Left hindlimb (tissue), 1 donor: ENCODE measurements around the gene LDHD.
A peak's percentile ranks its signal among the peaks of the same experiment; 100 is the strongest.

Experiments
- DNase-seq: peaks from one replicate; pipeline ENCODE4 v3.0.0-alpha.2; 2018

The LDHD gene

DNA sequence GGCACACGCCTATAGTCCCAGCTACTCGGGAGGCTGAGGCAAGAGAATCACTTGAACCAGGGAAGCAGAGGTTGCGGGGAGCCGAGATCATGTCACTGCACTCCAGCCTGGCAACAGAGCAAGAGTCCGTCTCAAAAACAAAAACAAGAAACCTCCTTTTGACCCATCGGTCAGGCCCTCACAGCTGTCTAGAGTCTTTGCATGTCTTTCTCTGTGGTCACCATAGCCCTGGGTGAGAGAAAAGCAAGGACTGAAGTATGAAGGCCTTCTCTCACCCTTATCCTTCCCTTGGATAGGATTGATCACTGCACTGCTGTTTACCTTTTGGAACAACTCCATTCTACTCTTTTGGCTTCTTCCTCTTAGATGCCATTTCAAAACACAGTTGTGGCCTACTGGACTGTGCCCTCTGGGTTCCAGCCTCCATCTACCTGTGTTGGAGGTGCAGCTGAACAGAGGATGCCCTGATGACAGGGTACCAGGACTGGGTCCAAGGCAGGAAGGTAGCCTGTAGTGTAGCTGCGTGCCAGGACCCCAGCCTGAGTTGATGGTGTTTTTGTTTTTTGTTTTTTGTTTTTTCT, 37.1 kb downstream of the LDHD start:
- DNase-seq, result no peak

DNA sequence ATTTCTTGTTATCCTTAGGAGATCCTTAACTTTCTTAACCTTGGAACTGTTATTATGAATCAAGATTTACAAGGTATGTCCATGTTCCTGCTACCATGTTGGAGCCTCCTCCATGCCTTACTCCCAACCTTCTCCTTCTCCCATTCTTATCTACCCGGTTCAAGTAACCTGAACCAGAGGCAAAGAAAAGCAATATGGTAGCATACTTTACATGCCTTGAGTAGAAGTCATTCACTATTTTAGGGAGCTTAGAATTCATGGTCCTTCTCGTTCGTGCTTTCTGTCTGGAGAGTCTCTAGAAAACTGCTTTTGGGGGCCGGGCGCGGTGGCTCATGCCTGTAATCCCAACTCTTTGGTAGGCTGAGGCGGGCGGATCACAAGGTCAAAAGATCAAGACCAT, 37.7 kb downstream of the LDHD start:
- DNase-seq, result no peak

DNA sequence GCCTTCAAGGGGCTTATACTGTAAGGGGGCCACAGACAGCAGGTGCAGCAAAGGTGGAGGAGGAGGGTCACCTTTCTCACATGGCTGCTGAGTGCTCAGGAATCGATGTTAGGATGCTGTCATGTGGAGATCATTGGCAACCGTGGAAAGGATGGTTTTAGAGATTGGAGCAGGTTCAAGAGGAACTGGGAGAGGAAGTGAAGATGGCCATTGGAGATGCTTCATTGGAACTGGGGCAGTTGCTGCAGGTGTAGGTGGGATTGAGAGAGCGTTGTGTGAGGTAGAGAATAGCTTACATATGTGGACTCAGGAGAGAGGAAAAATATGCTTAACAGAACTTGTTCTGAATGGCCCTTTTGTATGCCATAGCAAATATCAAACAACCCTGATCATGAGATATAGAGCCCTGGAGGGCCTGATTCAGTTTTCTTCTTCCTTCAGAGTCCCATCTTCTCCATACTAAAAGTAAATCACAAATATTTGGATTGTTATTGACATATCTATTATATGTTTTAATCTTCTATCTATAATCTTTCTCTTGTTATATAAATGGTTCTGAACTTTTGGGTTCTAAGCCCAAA, 40.8 kb downstream of the LDHD start:
- no peak for DNase-seq

DNA sequence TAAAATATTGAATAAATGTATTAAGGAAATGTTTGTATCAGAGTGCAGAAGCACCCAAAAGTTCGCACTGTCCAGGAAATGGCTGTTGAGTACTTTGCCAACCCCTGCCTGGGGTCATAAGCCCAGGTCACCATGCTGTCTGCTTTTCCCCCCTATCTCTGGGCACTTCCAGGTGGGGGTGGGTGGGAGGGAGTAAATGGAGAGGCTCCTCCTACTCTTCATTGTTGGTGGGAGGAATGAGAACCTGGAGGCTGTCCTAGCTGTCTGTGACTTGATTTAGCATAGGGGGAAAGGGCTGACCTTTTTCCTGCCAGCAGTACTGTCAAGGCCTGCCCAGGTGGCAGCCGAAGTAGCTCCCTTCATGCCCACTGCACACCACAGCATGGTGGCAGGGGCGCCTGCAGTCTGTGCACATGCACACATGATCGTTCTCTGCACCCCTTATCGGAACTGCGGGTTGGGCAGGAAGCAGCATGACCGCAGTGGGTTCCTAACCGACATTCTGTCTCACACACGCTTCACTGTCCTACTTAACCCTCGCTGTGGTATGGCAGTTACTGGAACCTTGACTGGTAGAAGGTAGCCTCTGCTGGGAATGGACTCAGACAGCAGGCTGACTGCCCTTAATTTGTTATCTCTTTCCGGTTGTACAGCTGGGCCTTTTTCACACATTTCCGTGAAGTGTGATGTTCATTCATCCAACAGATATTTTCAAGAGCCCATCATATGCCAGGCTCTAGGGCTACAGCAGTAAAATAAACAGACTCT, 41.5 kb downstream of the LDHD start:
- DNase-seq, result no peak

DNA sequence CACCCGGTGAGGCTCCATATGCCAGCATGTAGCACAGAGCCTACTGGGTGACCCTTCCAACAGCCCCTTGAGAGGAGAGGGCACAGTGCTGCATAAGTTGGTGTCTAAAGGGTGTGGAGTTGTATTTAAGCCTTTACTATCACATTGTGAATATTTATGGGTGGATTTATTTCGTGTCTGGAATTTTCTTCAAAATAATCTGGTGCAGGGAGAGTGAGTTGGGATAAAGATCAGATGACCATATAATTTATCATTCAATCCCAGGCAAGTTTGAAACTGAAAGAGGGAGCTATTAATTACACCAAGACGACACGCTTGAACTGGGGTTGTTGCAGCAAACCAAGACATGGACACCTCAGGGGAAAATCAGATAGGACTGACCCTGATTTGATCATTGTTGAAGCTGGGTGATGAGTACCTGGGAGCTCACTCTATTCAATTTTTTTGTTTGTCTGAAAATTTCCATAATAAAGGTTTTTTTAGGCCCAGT, 42.2 kb downstream of the LDHD start:
- no peak for DNase-seq

DNA sequence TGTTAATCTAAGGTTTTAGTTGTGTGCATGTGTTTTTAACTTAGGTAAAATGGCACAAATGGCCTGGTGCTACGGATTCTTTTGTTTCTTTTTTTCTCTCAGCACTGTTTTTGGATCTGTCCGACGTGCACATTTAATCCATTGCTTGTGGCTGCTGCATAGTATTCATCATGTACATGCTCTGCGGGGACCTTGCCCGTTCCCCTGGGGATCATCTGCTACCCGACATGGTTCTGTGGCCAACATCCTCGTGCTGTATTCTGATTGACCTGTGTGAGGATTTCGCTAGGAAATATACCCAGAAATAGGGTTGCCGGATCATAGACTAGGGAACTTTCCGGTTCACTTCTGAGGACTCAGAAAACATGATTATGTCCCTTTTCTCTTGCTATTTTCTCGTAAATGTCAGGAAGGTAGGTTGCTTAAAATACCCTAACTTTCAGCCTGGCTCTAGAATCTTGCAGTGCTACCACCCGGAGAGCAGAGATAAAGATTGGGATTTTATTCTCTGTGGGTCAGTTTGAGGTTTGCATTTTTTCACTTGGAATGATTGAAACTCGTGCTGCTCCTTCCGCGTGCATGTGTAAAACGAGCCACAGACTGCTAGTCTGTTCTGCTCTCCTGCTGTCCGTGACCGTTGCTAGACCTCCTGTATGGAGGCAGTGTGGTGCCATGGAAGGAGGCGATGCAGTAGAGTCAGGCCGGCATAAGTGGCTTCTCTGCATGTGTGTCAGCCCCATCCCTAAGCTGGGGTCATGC, 42.9 kb downstream of the LDHD start:
- DNase-seq, result no peak

DNA sequence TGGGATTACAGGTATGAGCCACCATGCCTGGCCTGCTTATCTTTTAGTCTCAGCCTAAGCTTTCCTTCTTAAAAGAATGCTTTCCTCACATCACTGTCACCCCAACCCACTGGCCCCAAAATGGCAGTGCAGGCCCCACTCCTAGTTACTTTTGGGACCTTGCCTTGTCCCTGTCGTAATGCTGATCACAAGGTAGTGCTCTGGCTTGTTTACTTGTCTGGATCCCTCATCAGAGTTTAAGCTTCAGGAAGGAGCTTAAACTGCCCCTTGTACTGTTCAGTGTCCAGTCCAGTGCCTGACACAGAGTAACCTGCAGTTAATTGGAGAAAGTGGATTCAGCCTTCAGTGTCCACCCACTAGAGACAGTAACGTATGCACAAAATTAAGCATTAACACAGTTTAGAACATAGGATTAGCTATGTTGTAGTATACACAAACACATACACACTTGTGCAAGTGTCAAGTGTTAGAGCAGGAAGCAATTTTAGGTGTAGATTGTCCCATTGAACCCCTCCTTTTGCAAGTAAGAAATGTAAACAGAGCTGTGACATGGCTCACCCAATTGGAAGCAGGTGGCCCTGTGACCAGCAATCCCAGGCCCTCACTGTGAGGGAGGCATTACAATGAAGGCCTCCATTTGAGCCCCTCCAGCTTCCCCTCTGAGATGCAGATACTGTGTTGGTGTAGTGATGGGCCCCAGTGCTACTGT, 44.2 kb downstream of the LDHD start:
- DNase-seq, result no peak

DNA sequence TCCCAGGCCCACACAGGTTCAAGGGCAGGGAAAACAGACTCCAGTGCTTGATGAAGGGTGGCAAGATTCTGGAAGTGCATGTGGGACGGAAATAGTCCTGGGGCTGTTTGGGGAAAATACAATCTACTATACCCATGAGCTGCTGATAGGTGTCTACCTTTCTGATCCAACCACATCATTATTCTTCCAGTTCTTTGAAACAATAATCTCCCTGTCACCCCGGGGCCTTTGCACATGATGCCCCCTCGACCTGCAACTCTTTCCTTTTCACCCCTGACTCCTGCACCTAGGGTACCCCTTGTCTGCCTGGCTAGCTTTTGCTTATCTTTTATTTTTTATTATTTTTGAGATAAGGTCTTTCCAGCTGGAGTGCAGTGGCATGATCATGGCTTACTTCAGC, 45.0 kb downstream of the LDHD start:
- no peak for DNase-seq

DNA sequence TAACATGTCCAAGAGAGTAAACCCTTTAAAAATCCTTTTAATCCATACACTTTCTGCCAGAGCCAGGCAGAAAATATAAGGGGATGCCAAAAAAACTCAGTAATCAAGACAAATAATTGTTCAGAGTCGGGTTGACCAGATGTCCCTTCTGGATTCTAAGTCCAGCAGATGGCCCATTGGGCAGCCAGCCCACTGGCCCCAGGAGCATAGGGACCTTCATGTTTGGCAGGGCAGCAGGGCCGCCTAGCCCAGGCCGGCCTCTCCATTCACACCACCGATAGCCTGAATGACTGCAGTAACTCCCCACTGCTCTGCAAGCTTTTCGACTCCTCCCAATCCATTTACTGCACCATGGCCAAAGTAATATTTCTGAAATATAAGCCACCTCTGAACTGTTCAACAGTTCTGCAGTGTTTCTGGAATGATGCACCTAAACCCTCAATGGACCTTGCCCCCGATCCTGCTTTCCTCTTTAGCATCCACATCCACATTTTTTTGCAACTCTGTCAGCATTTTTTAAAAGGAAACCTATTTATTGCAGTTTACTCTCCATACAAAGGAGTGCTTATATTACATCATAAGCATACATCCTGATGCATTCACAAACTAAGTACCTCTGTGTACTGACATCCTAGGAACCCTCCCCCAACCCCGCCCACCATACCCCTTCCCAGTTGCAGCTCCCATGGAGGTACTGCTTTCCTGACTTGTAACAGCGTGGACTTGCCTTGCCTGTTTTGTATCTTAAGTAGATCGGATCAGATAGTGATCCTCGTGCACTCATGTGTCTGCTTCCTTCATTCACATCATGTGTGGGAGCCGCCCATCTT, 46.4 kb downstream of the LDHD start:
- DNase-seq, result peak; percentile 48

DNA sequence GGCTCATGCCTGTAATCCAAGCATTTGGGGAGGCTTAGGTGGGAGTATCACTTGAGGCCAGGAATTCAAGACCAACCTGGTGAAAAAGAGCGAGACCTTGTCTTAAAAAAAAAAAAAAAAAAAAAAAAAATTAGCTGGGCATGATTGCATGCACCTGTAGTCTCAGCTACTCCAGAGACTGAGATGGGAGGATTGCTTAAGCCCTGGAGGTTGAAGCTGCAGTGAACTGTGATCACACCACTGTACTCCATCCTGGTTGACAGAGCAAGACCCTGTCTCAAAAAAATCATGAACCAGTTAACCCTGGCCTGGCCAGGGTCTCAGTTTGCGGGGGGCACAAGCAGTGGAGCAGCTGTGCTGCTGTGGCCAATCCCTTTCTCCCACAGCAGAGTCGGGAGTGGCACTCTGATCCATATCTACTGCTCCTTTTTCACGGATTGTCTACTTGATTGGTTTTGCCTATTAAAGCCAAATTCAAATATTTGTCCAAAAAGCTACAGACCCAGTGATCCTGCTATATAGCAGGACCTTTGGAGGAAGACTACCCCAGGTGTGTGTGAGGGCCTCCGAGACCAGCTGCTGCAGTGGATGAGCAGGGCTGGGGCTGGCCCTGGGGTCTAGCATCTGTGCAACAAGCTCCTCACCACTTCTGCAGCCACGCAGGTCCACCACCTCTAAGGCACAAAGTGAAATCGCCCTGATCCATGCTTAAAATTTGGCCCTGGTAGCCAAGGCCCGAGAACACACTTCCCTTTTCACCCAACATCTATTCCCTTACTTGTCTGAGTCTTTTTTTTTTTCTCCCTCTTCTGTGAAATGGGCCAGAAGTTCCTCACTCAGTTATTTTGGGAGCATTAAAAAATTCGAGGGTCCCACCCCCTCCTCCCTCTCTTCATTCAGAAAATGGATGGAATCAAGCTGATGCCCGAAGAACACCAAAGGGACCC, 48.2 kb downstream of the LDHD start:
- no peak for DNase-seq

DNA sequence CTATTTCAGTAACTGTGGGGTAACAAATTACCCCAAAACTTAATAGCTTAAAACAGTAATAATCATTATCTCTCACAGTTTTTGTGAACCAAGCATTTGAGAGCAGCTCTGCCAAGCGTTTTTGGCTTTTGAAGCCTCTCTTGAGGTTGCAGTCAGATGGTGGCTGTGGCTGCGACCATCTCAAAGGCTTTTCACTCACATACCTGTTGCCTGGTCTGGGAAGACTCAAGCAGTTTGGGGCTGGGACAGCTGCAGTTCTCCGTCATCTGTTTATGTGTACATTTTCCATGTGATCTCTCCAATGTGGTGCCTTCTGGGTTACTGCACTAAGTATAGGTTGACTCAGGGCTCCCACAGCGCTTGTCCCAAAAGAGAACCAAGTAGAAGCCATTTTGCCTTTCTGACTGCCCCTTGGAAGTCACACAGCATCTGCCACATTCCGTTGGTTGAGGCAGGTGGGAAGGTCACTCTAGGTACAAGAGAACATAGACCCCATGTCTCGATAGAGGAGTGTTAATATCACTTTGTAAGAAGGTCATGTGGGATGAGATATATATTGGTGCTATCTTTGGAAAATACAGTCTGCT, 49.6 kb downstream of the LDHD start:
- no peak for DNase-seq

DNA sequence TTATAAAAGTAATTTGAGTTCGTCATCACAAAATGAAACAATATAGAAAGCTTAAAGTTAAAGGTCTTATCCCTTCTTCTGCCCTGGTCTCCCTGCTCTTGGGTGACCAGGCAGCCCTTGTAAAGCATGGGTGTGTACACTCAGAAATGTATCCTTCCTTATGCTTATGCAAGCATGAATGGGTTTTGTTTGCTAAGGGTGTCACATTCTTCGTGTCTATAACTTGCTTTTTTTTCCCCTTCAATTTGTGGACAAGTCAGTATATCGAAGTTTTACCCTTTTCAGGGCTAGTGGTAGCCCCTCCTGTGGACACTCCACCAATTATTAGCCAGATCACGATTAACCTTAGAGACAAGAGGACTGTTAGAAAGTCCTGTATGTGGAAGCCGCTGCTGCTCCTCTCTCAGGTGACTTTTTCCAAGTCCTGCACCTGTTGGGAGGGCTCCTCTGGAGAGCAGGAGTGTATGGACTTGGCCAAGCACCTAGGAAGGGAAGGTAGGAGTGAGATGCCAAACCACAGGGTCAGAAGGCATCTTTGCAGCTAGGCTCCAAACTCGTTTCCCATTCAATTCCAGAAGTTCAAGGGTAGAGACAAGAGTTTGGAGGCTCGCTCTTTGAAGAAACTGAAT, 50.9 kb downstream of the LDHD start:
- DNase-seq, result no peak

DNA sequence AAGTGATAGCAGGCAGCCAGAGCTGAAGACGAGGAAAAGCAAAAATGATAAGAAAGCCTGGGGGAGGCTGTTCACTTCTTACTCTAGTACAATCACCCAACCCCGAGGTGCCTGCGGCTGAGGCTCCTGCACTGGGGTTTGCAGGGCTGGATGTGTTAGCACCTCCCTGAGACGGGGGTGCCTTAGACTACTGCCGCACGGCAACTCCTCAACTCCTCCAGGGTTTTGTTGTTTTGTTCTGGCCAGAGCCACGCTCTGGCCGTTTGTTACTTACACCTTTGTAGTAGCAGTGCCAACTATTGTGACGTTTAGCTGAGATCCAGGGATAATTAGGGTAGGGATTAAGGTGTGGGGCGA, 51.5 kb downstream of the LDHD start:
- DNase-seq, result no peak

DNA sequence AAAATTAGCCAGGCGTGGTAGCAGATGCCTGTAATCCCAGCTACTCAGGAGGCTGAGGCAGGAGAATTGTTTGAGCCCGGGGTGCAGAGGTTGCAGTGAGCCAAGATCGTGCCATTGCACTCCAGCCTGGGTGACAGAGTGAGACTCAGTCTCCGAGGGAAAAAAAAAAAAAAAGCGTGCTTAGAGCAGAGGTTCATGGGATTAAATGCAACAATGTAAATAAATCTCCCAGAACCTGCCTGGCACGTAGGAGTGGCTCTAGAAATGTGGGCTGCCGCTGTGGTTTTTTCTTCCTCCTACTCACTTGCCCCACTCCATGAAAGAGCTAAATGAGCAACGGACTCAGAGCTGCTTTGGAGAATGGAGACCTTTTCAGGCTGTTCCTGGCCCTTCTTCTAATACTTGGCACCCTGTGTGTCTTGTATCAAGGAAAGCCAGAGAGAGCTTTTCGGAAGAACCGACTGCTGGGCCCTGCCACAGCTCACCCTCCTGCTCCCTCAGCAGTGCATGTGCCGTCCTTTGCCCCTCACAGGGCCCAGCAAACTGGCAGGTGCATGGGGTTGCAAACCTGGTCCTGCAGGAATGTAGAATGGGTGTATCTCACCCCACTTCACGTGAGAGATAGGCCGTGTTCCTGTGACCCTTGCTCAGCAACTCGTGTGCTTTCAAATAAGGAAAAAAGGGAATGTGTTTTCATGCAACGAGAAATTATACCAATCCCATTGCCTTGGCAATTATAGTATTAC, 52.0 kb downstream of the LDHD start:
- DNase-seq, result no peak

DNA sequence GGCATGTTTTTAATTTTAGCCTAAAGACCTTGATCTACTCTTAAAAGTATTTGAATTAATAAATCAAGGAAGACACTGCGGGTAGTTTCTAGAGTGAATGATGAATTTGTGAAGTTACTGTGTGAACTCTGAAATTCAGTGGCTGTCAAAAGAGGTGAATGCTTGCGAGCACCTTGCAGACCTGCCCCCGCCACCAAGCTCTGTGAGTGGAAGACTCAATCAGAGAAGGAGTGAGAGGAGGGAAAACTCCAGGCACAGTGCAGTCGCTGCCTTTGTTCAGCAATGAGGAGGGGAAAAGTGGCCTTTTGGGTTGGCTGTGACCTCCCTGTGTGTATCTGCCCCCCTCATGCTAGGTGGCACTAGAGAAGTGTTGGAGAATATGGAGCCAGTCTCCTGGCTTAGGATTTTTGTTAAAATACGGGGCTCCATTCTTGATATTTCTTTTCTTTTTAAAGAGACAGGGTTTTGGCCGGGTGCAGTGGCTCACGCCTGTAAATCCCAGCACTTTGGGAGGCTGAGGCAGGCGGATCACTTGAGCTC, 53.0 kb downstream of the LDHD start:
- DNase-seq, result no peak

DNA sequence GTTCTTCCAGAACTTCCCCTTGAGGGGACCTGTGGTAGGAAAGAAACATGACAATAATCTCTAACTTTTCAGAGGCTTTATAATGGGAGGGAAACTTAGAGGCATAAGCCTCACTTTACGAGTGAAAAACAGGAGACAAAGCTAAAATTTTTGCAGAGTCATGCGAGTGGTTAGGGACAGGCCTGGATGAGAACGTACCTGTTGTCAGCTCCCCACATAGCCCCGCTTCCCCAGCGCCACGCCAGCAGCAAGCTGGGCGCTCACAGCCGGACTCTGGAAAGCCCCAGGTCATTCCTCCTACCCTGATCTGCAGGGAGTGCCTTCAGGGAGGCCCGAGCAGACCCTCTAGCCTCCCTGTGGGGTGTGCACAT, 53.6 kb downstream of the LDHD start:
- DNase-seq, result no peak

DNA sequence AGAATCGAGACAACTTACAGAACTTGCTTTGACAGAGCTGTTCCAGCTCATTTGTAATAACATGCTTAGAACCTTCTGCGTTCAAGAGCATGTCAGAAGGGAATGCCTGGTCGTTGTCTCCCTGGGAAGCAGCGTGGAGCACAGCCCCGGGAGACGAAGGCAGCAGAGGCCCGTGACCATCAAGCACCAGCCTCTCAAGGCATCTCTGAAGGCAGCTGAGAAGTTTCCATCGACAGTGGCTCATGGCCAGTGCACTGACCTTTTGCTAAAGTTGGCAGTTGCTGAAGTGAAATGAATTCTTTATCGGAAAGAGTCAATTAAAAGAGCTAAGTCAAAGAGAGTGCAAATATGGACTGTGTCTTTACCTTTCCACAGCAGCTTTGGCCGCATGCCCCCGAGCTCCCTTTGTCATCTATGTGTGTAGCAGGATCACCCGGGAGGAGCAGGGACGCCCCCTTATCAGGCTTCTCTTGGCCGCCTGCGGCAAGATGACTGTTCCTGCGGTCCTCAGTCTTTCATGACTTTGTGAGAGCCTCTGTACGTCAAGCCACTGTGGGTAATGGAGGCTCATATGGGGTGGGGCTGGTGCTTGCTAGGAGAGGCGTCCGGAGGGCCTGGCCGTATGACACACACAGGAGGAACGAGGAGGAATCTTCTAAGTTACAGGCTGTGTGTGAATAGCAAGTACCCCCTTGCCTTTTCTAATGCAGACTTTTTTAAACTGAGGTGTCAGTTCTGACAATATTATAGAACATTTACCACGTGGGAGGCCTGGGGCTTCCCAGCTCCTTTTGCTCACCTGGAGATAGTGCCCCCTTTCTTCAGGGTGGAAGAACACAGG, 54.2 kb downstream of the LDHD start:
- DNase-seq, result no peak
